Cerebellar nuclear complex (tissue), 1 donor: ENCODE data around the gene PDSS1.
"Not testable (repeated sequence)": the region's sequence is repeated elsewhere in the genome, so short reads cannot be mapped to it uniquely, and the experiment has no call there.

ENCODE experiments used
- DNase-seq, 2 experiments: peaks; one replicate each; lab custom pipeline; 2025; lab: John Stamatoyannopoulos, UW

The PDSS1 gene

GRCh38 chr10:26739071-26739631 lies 41.6 kb downstream of the PDSS1 start:
- no peak for DNase-seq

DNA sequence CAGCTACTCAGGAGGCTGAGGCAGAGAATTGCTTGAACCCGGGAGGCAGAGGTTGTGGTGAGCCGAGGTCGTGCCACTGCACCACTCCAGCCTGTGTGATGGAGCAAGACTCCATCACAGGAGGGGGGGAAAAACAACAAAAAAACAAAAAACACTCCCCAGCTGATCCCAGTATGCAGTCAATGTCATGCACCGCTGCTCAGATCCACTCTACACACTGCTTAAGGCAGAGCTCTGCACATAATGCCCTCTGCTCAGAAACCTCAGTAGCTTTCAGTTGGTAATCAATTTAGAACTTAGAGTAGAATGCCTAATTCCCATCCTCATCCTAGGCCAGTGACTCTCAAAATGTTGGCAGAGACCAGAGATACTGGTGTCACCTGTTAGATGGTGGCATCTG lies 43.9 kb downstream of the PDSS1 start:
- no peak for DNase-seq

- no peak for DNase-seq
These were observed 45.6 kb downstream of the PDSS1 start for GRCh38 chr10:26743091-26743490.

GRCh38 chr10:26743841-26744240 lies 46.3 kb downstream of the PDSS1 start:
- DNase-seq: no peak

DNA sequence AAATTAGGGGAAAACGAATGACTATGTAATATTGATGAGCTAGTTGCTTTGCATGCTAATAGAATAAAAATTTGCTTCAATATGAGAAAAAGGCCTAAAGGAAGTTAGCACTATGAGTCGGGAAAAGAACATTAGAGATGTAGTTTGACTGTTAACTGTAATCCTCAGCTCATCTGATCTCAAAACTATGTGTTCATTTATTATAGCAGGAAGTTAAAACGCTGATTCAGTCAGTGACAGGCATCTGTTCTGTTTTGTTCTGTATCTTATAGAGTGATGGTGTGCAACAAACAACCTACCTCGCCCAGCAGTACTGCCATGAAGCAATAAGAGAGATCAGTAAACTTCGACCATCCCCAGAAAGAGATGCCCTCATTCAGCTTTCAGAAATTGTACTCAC lies 48.6 kb downstream of the PDSS1 start:
- no peak for DNase-seq

DNA sequence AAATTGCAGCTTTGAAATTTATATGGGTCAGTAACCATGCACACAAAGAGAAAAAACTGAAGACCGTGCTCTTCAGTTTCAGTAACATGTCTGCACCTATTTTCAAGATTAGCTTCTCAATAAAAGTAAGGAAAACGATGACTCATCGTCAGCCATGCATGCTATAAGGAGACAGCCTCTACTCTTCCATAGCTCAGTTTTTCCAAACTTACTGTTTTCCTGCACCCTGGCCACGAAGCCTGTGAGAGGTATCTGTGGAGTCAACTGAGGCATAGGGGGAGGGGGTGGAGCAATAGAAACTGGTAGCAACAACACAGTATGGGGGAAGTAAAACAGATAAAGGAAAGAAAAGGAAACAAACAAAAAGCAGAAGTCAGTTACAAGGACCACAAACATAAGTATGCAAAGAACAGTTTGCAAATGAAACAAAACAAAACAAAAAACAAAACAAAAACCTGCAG lies 58.0 kb downstream of the PDSS1 start:
- DNase-seq: no peak

DNA sequence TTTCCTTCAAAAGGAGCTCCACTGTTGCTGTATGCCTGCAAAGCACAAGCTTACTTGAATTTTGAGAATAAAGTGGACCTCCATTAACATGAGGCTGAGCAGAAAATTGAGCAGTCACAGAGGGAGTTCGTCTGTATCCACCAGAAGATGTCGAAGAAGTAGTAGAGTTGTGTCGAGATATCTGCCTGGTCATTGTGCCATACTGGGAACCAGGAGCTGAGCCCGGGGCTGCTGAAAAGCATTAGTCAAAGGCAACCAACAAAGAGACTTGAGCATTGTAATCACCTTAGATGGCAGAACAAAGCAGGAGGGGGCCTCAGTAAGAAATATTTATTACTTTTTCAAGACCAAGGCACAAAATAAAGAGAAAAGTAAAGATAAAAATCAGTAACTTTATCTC lies 61.5 kb downstream of the PDSS1 start:
- DNase-seq: no peak

GRCh38 chr10:26765549-26765948 lies 68.0 kb downstream of the PDSS1 start:
- no peak for DNase-seq

- no peak for DNase-seq
These were observed 72.6 kb downstream of the PDSS1 start for GRCh38 chr10:26770069-26770468.

- no peak for DNase-seq
These were observed 76.1 kb downstream of the PDSS1 start for GRCh38 chr10:26773633-26774032.

GRCh38 chr10:26776258-26776657 lies 78.8 kb downstream of the PDSS1 start:
- DNase-seq: no peak

GRCh38 chr10:26777686-26778085 lies 80.2 kb downstream of the PDSS1 start:
- DNase-seq: no peak

DNA sequence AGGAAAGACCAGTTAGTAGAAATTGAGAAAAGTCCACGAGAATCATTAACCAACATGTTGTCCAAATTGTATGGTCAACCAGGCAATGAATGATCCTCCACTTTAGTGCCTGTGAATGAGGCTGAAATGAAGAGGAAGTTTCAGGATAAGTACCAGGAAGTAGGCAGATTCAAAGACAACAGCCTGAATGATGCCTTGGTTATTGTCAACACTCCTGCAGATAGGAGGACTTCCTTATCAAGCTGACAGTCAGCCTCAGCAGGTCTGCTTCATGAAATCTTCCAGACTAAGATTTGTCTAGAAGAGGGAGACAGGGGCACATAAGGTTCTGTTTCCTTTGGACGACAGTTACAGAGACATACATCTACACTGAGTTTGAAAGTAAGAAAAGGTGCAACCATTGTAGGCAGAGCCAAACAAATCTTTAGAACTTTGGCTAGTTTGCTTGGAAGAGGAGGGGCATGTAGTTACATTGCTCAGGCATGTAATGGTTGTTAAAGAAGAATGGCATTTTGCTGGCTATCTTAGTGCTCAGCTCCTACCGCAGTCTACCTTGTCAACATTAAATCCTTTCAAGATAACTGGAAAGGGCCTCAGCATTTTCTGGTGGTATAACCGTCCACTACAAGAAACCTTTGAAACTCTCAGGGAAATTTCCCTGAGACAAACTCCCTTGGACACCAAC lies 81.8 kb downstream of the PDSS1 start:
- no peak for DNase-seq

DNA sequence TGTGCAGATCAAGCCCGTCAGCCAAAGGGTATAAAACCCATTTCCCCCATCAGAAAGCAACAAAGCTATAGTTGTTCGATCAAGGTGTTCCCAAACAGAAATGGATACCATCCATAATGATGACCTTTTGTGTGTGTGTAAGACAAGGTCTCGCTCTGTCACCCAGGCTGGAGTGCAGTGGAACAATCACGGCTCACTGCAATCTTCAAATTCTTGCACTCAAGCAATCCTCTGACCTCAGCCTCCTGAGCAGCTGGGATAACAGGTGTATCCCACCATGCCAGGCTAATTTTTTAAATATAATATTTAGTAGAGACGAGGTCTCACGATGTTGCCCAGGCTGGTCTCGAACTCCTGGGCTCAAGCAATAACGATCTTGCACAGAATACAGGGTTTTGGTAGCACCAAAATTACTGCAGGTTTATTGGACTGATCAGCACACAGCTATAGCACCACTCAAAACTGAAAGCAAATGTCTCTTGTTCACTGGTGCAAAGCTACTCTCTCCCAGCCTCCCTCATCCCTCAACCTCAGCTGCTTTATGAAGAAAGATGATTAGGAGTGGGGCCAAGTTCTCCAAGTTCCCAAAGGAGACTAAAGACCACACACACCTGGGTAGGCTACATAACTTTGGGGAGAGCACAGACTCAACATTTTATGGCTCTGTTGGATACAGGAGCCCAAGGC lies 82.7 kb downstream of the PDSS1 start:
- no peak for DNase-seq

GRCh38 chr10:26780793-26781601 lies 83.5 kb downstream of the PDSS1 start:
- DNase-seq: no peak

GRCh38 chr10:26781797-26782196 lies 84.3 kb downstream of the PDSS1 start:
- no peak for DNase-seq

- DNase-seq: no peak
These were observed 89.9 kb downstream of the PDSS1 start for GRCh38 chr10:26787362-26787761.

- not testable (repeated sequence) for DNase-seq
These were observed 92.3 kb downstream of the PDSS1 start for GRCh38 chr10:26789779-26790178.

DNA sequence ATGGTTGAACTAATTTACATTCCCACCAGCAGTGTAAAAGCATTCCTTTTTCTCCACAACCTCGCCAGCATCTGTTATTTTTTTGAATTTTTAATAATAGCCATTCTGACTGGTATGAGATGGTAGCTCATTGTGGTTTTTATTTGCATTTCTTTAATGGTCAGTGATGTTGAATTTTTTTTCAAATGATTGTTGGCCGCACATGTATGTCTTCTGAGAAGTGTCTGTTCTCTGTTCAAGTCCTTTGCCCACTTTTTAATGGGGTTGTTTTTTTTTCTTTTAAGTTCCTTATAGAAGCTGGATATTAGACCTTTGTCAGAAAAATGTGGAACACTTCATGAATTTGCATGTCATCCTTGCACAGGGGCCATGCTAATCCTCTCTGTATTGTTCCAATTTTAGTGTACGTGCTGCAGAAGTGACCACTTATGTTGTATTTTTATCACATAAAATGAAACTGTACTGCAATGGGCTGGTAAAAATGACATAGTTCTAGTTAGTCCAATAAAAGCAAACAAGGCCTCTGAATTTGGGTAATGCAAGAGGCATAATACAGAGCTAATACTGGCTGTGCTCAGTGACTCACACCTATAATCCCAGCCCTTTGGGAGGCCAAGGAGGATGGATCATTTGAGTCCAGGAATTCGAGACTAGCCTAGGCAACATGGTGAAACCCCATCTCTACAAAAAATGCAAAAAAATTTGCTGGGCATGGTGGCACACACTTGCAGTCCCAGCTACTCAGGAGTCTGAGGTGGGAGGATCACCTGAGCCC lies 92.9 kb downstream of the PDSS1 start:
- DNase-seq: no peak

DNA sequence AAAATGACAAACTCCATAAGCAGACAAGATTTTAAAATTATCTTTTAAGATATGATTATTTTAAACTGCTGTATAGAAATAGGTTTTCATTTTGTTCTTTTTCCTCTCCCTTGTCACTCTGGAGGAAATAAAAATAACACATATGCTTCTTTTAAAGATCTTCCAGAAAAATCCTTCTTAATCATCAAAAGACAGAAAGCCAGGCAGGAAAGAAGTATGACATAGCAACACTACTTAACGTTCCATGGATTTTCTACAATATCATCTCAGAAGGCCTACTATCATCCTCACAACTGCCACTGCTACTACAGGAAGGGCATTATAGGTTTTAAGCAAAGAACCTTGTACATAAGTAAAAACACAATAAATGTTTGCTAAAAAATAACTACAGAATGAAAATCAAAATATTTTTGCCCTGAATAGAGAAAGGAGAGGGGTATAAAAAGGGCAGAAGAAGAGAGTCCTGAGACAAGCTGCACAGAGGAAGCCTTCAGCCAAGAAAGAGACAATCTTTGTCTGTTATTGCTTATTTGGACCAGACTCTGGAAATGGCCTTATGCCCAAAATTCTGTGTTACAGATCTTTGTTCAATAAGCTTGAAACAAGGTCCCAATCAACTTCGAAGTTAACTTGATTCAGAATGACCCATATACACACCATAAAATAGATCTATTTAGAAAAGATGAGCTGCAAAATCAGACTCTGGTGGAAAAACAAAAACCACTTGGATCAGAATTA lies 95.4 kb downstream of the PDSS1 start:
- no peak for DNase-seq
